Measurements from ENCODE around the gene ANKRD12.

- TF ChIP-seq CTCF (IDR thresholded peaks at IDR 0.05) = no peak
- TF ChIP-seq POLR2AphosphoS5 (IDR thresholded peaks at IDR 0.05; ENCODE audit: insufficient read depth in 1 of 2, low read depth in 1 of 2) = no peak
- no peak for TF ChIP-seq POLR2A (IDR thresholded peaks at IDR 0.05)
Measured at GRCh38 chr18:9248661-9249060, 112.1 kb downstream of the ANKRD12 start.
